HepG2 (cell line): ENCODE data around the gene KCTD15. TPM values are rescaled to one million over a fixed set of nuclear protein-coding genes. Genes with fewer than 3 reads are reported as not detected.

Experiments
- ATAC-seq: fragments of 200-7000 bp; cut with Tn5 transposase; 3 replicates; pipeline ENCODE4 v1.9.1; 2020; ENCODE audit warnings: mild to moderate bottlenecking, moderate library complexity
- BruUV-seq: library from RNA; stranded (reverse); fragments of 400-500 nt; replicated peaks from 2 replicates; lab custom pipeline; 2021; lab: Mats Ljungman, UMichigan
- CTCF ChIA-PET: fragments of 300-600 bp; formaldehyde crosslinking; extraction: SDS; loops from one replicate; lab custom pipeline; 2021; ENCODE audit warnings: low total read pairs, inconsistent platforms, low intra/inter-chr PET ratio; lab: Yijun Ruan, JAX
- POLR2A ChIA-PET: fragments of 350-600 bp; sonication (Branson Sonifier 250); formaldehyde crosslinking; loops from one replicate; lab custom pipeline; 2020; ENCODE audit warnings: antibody characterized with exemption, inconsistent platforms; lab: Yijun Ruan, JAX
- DNase-seq: peaks from one replicate; pipeline ENCODE4 v3.0.0-alpha.2; 2015; ENCODE audit warnings: low spot score
- FAIRE-seq: peaks from 3 replicates; lab custom pipeline; 2011; peaks lifted over from hg19 to GRCh38; lab: Jason Lieb, UNC
- H2AFZ ChIP-seq: one replicate; pipeline ENCODE4 v1.6.1; 2011; ENCODE audit warnings: low read length, inconsistent platforms
- H3K27ac ChIP-seq: fragments of 300-600 bp; 3 replicates; pipeline ENCODE4 v1.8.0; 2011; ENCODE audit warnings: mixed run types, mild to moderate bottlenecking, mixed read lengths, low read length, inconsistent platforms; ENCODE audit not compliant: insufficient read depth; ENCODE audit errors: extremely low read length
- H3K27me3 ChIP-seq, 2 experiments: fragments of 200-600 bp in 1 of 2; 2 replicates in 1 of 2; 3 replicates in 1 of 2; pipeline versions ENCODE4 v1.6.0 to v1.8.0; 2011; ENCODE audit warnings: low read length in 2 of 2, mild to moderate bottlenecking in 2 of 2, moderate library complexity in 2 of 2, inconsistent platforms in 1 of 2; ENCODE audit not compliant: insufficient read depth in 2 of 2, control insufficient read depth in 1 of 2
- H3K36me3 ChIP-seq, 2 experiments: fragments of 200-600 bp in 1 of 2; replicated peaks in 1 of 2; 2 replicates in 1 of 2; 3 replicates in 1 of 2; pipeline versions ENCODE4 v1.5.1 to v1.8.0; 2011; ENCODE audit warnings: low read length in 2 of 2, inconsistent platforms in 1 of 2; ENCODE audit not compliant: insufficient read depth in 2 of 2, control insufficient read depth in 1 of 2
- H3K4me1 ChIP-seq: 2 replicates; pipeline ENCODE4 v1.5.1; 2012; ENCODE audit warnings: low read length, inconsistent platforms; ENCODE audit not compliant: insufficient read depth
- H3K4me2 ChIP-seq: 2 replicates; pipeline ENCODE4 v1.6.0; 2011; ENCODE audit warnings: low read depth, low read length, inconsistent platforms
- H3K4me3 ChIP-seq, 3 experiments: fragments of 200-600 bp in 1 of 3; sonication (generic), shearing (Covaris generic) in 1 of 3; replicated peaks in 1 of 3; 2 replicates each; pipeline ENCODE4 v1.5.1; 2011 to 2016; ENCODE audit warnings: low read length in 3 of 3, inconsistent platforms in 2 of 3, low read depth in 2 of 3, mild to moderate bottlenecking in 2 of 3, control low read depth in 1 of 3, mixed read lengths in 1 of 3; ENCODE audit not compliant: insufficient read depth in 1 of 3
- H3K79me2 ChIP-seq: one replicate; pipeline ENCODE4 v1.6.1; 2011; ENCODE audit warnings: low read length, inconsistent platforms; ENCODE audit not compliant: insufficient read depth
- H3K9ac ChIP-seq: 2 replicates; pipeline ENCODE4 v1.6.0; 2011; ENCODE audit warnings: mild to moderate bottlenecking, low read depth, low read length, inconsistent platforms; ENCODE audit not compliant: insufficient read depth
- H3K9me3 ChIP-seq: 2 replicates; pipeline ENCODE4 v1.5.1; 2012; ENCODE audit warnings: mild to moderate bottlenecking, low read length
- H4K20me1 ChIP-seq: 2 replicates; pipeline ENCODE4 v1.6.0; 2011; ENCODE audit warnings: inconsistent platforms, mild to moderate bottlenecking, low read length, moderate library complexity; ENCODE audit not compliant: insufficient read depth
- BCL3 ChIP-seq: sonication (generic); formaldehyde crosslinking; IDR thresholded peaks from 2 replicates; pipeline ENCODE4 v1.5.1; 2020; ENCODE audit warnings: mild to moderate bottlenecking, missing genetic modification reagents, moderate library complexity
- MXD3 ChIP-seq: IDR thresholded peaks from 2 replicates; pipeline ENCODE4 v1.6.1; 2016; ENCODE audit warnings: mild to moderate bottlenecking, missing biosample characterization, missing genetic modification reagents
- SMAD1 ChIP-seq: sonication (generic); formaldehyde crosslinking; IDR thresholded peaks from 2 replicates; pipeline ENCODE4 v1.4.0; 2020; ENCODE audit warnings: missing genetic modification reagents, low read depth, mild to moderate bottlenecking, borderline replicate concordance
- SP4 ChIP-seq: sonication (generic); formaldehyde crosslinking; IDR thresholded peaks from 2 replicates; pipeline ENCODE4 v1.8.1; 2023; ENCODE audit warnings: mild to moderate bottlenecking, missing genetic modification reagents
- ZNF639 ChIP-seq: conservative IDR thresholded peaks from 2 replicates; pipeline ENCODE4 v1.6.1; 2018; ENCODE audit warnings: missing genetic modification reagents
- WGBS: methylation state at CpG from one replicate; pipeline ENCODE4 v1.1.6; 2017; ENCODE audit warnings: low lambda C conversion rate; 5-methylcytosine and 5-hydroxymethylcytosine counted together
- in situ Hi-C: cut with HindIII; loops from 2 replicates; pipeline ENCODE4 v1.10.0; 2017; ENCODE audit warnings: low pct_unique_long_range_greater_than_20kb; ENCODE audit not compliant: extremely low pct_ligation_motif_present
- intact Hi-C: fragments of 100-400 bp; cut with micrococcal nuclease; formaldehyde crosslinking; loops from one replicate; pipeline ENCODE4 v1.10.0; 2022; ENCODE audit not compliant: unreplicated experiment
- polyA plus RNA-seq, 8 experiments: library from polyadenylated mRNA; depleted of rRNA in 3 of 8; stranded (reverse) in 7 of 8; unstranded in 1 of 8; fragments of >200 nt; fragmentation: Illumina TruSeq in 4 of 8; extraction: Trizol in 4 of 8; gene quantifications; 2 replicates each; pipeline versions ENCODE4 v1.2.1 to v1.2.3, GENCODE V29; 2011 to 2016; ENCODE audit warnings: low read depth in 4 of 8, missing spikeins in 1 of 8, mixed read lengths in 1 of 8; ENCODE audit not compliant: insufficient read depth in 1 of 8
- total RNA-seq, 5 experiments: library from RNA; depleted of rRNA; stranded (reverse); fragments of >200 nt; fragmentation: Illumina TruSeq; extraction: Trizol; gene quantifications; 2 replicates each; pipeline ENCODE4 v1.2.3, GENCODE V29; 2016; ENCODE audit warnings: low read depth in 1 of 5

The KCTD15 gene
- total and polyA plus RNA-seq, 2 of the 13 experiments (the other 11 are each of a cell fraction or from before 2014, with no cell fraction given), result 13.2 to 16.7 TPM

DNA sequence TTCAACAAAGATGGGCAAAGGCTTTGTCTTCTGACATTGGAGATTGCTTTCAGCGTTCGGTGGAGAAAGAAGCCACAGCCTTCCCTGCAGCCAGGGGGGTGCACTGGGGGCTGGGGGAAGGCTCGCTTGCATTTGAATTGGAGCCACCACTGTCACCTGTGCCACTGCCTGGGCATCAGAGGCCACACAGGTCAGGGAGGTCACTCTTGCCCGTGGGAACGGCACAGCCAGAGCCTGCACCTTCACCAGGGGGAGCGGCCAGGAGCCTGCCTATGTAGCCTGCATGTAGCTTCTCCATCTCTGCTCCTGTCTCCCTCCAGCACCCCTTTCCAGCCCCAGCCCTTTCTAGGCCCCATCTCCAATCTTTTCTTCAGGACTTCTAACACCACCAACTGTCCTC lies 43.7 kb upstream of the KCTD15 start (continued):
- TF ChIP-seq BCL3 (CRISPR knock-in tag), result no peak
- TF ChIP-seq SP4 (CRISPR knock-in tag), result no peak

DNA sequence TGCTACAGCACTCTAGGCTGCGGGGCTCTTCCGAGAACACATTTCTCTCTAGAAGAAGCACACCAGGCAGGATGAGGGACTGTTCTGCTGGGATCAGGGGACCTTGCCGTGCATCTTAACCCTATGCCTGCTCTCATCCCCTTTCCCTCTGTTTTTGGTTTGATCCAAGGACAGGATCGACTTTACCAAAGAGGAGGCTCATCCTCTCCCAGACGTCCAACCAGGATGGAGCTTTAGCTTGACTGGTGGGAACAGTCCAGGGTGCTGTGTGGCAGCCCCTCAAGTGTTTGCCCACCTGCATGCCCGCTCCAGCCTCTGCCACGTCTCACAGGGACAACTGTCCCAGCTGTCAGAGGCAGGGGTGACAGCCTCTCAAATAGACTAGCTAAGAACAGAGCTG lies 42.3 kb upstream of the KCTD15 start:
- in situ Hi-C loops (no loop called here), intact Hi-C loops (no loop called here)
- 0% methylated on average over 5 of the region's 7 CpGs for WGBS
- ATAC-seq, result no peak
- Histone ChIP-seq H3K4me1 (no peaks in the 10 kb centered on the region), H3K9me3 (no peaks in the 10 kb centered on the region), H3K9ac (no peak overlapping the region), H3K4me3 (no peak overlapping the region), H3K79me2 (no peaks in the 10 kb centered on the region), H3K4me2 (no peak overlapping the region), H3K36me3 (no peaks in the 10 kb centered on the region), H3K27ac (no peak overlapping the region), H3K27me3 (peaks cover 4 to 29% of the 10 kb centered on the region in 2 experiments; a peak in 4 of 5 replicates), H2AFZ (no peak overlapping the region), H4K20me1 (no peaks in the 10 kb centered on the region)
- FAIRE-seq, result no peak
- CTCF ChIA-PET, result no interaction called here
- BruUV-seq, result no TSS peak
- POLR2A ChIA-PET, result no interaction called here
- no peak for TF ChIP-seq ZNF639 (CRISPR knock-in tag)
- no peak for TF ChIP-seq MXD3 (CRISPR knock-in tag)
- no peak for TF ChIP-seq SMAD1 (CRISPR knock-in tag)
- DNase-seq, result no peak
